Liver (tissue), 9 donors: ENCODE results near the gene CD36. TPM values are rescaled to one million over a fixed set of nuclear protein-coding genes. Genes with fewer than 3 reads are reported as not detected.

Experiments used
- DNase-seq: peaks from one replicate; pipeline ENCODE4 v3.0.0-alpha.2; 2017; ENCODE audit warnings: low spot score
- H3K27ac ChIP-seq, 2 donors: one replicate each; pipeline ENCODE4 v1.7.0; 2013; ENCODE audit warnings: inconsistent platforms in 2 of 2, low read length in 2 of 2, control low read depth in 1 of 2, low read depth in 1 of 2, mild to moderate bottlenecking in 1 of 2
- H3K27me3 ChIP-seq, 4 donors: one replicate each; pipeline versions ENCODE4 v1.6.1 to v1.7.0; 2013; ENCODE audit warnings: low read length in 3 of 4, inconsistent platforms in 1 of 4, mild to moderate bottlenecking in 1 of 4, moderate library complexity in 1 of 4; ENCODE audit not compliant: control insufficient read depth in 4 of 4, insufficient read depth in 4 of 4
- H3K36me3 ChIP-seq, 4 donors: one replicate each; pipeline versions ENCODE4 v1.6.1 to v1.7.0; 2013; ENCODE audit warnings: low read length in 3 of 4, mild to moderate bottlenecking in 3 of 4, low read depth in 1 of 4, moderate library complexity in 1 of 4; ENCODE audit not compliant: control insufficient read depth in 4 of 4, insufficient read depth in 3 of 4
- H3K4me1 ChIP-seq, 4 donors: one replicate each; pipeline versions ENCODE4 v1.6.1 to v1.7.0; 2013; ENCODE audit warnings: low read length in 3 of 4, mild to moderate bottlenecking in 3 of 4, moderate library complexity in 1 of 4; ENCODE audit not compliant: control insufficient read depth in 4 of 4, insufficient read depth in 4 of 4
- H3K4me3 ChIP-seq, 3 donors: one replicate each; pipeline versions ENCODE4 v1.6.1 to v1.7.0; 2013; ENCODE audit warnings: low read length in 3 of 3, control low read depth in 1 of 3, low read depth in 1 of 3, mild to moderate bottlenecking in 1 of 3
- H3K9ac ChIP-seq, 2 donors: one replicate each; pipeline ENCODE4 v1.7.0; 2013; ENCODE audit warnings: low read length in 2 of 2, mild to moderate bottlenecking in 2 of 2, moderate library complexity in 2 of 2, control low read depth in 1 of 2, low read depth in 1 of 2
- H3K9me3 ChIP-seq, 4 donors: one replicate each; pipeline versions ENCODE4 v1.6.1 to v1.7.0; 2013; ENCODE audit warnings: low read length in 3 of 4; ENCODE audit not compliant: control insufficient read depth in 4 of 4
- ATF3 ChIP-seq: IDR thresholded peaks from 2 replicates; pipeline ENCODE4 v1.6.1; 2016; ENCODE audit warnings: antibody characterized with exemption
- EGR1 ChIP-seq, 2 donors: IDR thresholded peaks; 2 replicates each; pipeline ENCODE4 v1.6.1; 2016 to 2018; ENCODE audit warnings: antibody characterized with exemption in 2 of 2, low read depth in 2 of 2
- FOXA1 ChIP-seq: IDR thresholded peaks from 2 replicates; pipeline ENCODE4 v1.6.1; 2016; ENCODE audit warnings: antibody characterized with exemption
- FOXA2 ChIP-seq: IDR thresholded peaks from 2 replicates; pipeline ENCODE4 v1.6.1; 2016; ENCODE audit warnings: antibody characterized with exemption
- JUND ChIP-seq, 2 donors: IDR thresholded peaks; 2 replicates each; pipeline ENCODE4 v1.6.1; 2016; ENCODE audit warnings: antibody characterized with exemption in 2 of 2
- MAX ChIP-seq: IDR thresholded peaks from 2 replicates; pipeline ENCODE4 v1.6.1; 2016; ENCODE audit warnings: antibody characterized with exemption
- NR2F2 ChIP-seq: IDR thresholded peaks from 2 replicates; pipeline ENCODE4 v1.6.1; 2016; ENCODE audit warnings: antibody characterized with exemption
- REST ChIP-seq: IDR thresholded peaks from 2 replicates; pipeline ENCODE4 v1.6.1; 2016; ENCODE audit warnings: antibody characterized with exemption, mild to moderate bottlenecking
- SP1 ChIP-seq: IDR thresholded peaks from 2 replicates; pipeline ENCODE4 v1.6.1; 2018; ENCODE audit warnings: antibody characterized with exemption, mild to moderate bottlenecking
- WGBS: extraction: QIAGEN DNeasy Blood & Tissue Kit; methylation state at CpG from one replicate; pipeline ENCODE4 v1.1.7; 2013; 5-methylcytosine and 5-hydroxymethylcytosine counted together
- polyA plus RNA-seq, 2 donors: library from polyadenylated mRNA; stranded (reverse) in 1 of 2; unstranded in 1 of 2; fragments of 200-250 nt in 1 of 2; fragments of >200 nt in 1 of 2; fragmentation: Nextera tagmentation in 1 of 2; extraction: Ambion mirVana in 1 of 2; gene quantifications; one replicate each; pipeline versions ENCODE4 v1.2.1 to v1.2.3, GENCODE V29; 2013 to 2015
- total RNA-seq, 2 donors: library from RNA; depleted of rRNA; stranded (reverse); fragments of >200 nt; gene quantifications; one replicate each; pipeline ENCODE4 v1.2.3, GENCODE V29; 2014
- donor health status: healthy.
- donor health status: healthy.
- donor health status: healthy.
- donor health status: healthy.
- donor health status: healthy.

CD36 gene
- total and polyA plus RNA-seq, 4 donors, result 21.6 to 597 (median 54.5) TPM

GRCh38 chr7:80634505-80634904 lies 3.9 kb upstream of the CD36 start (continued):
- no peak for TF ChIP-seq REST
- no peak for TF ChIP-seq EGR1 (IDR thresholded peaks at IDR 0.05; ENCODE audit: low read depth in 2 of 2)
- peak; percentile 11 for TF ChIP-seq ATF3
- TF ChIP-seq SP1, result peak; percentile 16
- no peak for TF ChIP-seq FOXA2
- no peak for TF ChIP-seq JUND (IDR thresholded peaks at IDR 0.05)
- no peak for TF ChIP-seq FOXA1

- no peak overlapping the region for H3K9ac ChIP-seq
- H3K9me3 ChIP-seq, result no peaks in the 10 kb centered on the region
- H3K4me1 ChIP-seq, result peaks cover 0 to 26% (median 10%) of the 10 kb centered on the region in 4 donors
- 84% methylated on average over 1 of the region's 1 CpG for whole genome bisulfite sequencing
- H3K4me3 ChIP-seq, result no peak overlapping the region
- TF ChIP-seq FOXA2, result no peak
- TF ChIP-seq SP1, result no peak
- TF ChIP-seq MAX, result no peak
- no peak for TF ChIP-seq NR2F2
- H3K27ac ChIP-seq, result no peak overlapping the region
- no peak for DNase-seq
- no peaks in the 10 kb centered on the region for H3K27me3 ChIP-seq
- H3K36me3 ChIP-seq, result no peaks in the 10 kb centered on the region
Measured at GRCh38 chr7:80635533-80635932, 2.9 kb upstream of the CD36 start.

- Histone ChIP-seq H3K27ac (no peak overlapping the region), H3K4me3 (no peak overlapping the region), H3K9me3 (no peaks in the 10 kb centered on the region), H3K36me3 (no peaks in the 10 kb centered on the region), H3K9ac (no peak overlapping the region), H3K4me1 (peaks cover 0 to 26% (median 10%) of the 10 kb centered on the region in 4 donors), H3K27me3 (no peaks in the 10 kb centered on the region)
- 83% methylated on average over 2 of the region's 2 CpGs for WGBS
- TF ChIP-seq REST, result no peak
- no peak for DNase-seq
Measured at GRCh38 chr7:80635998-80636397, 2.4 kb upstream of the CD36 start.
